ENCODE results near the gene GOLGA8Q. TPM values are rescaled to one million over a fixed set of nuclear protein-coding genes. Genes with fewer than 3 reads are reported as not detected.
A peak's percentile ranks its signal among the peaks of the same experiment; 100 is the strongest.
"Not testable (repeated sequence)": the region's sequence is repeated elsewhere in the genome, so short reads cannot be mapped to it uniquely, and the experiment has no call there.

GOLGA8Q gene
- total and polyA plus RNA-seq, 7 experiments from 2014 or later, result 1.9 to 4.1 TPM; not detected in 5

DNA sequence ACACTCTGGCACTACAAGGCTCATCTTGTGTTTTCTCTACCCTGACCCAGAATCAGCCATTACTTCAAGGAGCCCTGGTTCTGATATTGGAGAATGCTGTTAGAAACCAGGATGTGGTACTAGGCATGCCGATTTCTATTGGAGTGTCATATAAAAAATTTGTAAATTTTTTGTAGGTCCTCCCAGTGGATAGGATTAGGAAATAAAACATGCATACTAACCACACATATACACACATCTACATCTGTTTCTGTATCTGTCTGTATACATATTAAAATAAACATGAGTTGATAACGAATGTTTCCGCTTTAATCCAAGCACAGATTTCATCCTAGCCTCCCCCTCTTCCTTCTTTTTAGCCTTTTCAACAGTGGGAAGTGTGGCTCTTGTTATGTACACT is 22.8 kb upstream of the GOLGA8Q start:
- H3K9me3 Mint-ChIP-seq; H3K27ac Mint-ChIP-seq; intact Hi-C loops (cut with micrococcal nuclease); H3K27ac ChIP-seq (ENCODE audit: low read depth, low read length); H3K4me3 ChIP-seq (ENCODE audit: low read length); H3K4me3 Mint-ChIP-seq; H3K36me3 Mint-ChIP-seq; H3K27me3 Mint-ChIP-seq; H3K4me1 ChIP-seq (ENCODE audit: control insufficient read depth in 2 of 2, insufficient read depth in 2 of 2, low read length in 2 of 2); ATAC-seq; H3K27me3 ChIP-seq (ENCODE audit: control insufficient read depth in 2 of 2, insufficient read depth in 2 of 2, low read length in 2 of 2); H3K9me3 ChIP-seq (ENCODE audit: control insufficient read depth in 2 of 3, low read length in 3 of 3); H3K36me3 ChIP-seq (ENCODE audit: control insufficient read depth in 2 of 3, insufficient read depth in 3 of 3, low read length in 3 of 3); POLR2A ChIA-PET; CTCF ChIA-PET; DNase-seq; H3K4me1 Mint-ChIP-seq: not testable (repeated sequence)

GRCh38 chr15:30566949-30567348 is 15.1 kb downstream of the GOLGA8Q start:
- CTCF ChIA-PET; intact Hi-C loops (cut with micrococcal nuclease); H3K36me3 Mint-ChIP-seq; H3K36me3 ChIP-seq (ENCODE audit: control insufficient read depth in 2 of 3, insufficient read depth in 3 of 3, low read length in 3 of 3); H3K4me1 ChIP-seq (ENCODE audit: control insufficient read depth in 2 of 2, insufficient read depth in 2 of 2, low read length in 2 of 2); H3K9me3 Mint-ChIP-seq; H3K27ac Mint-ChIP-seq; H3K4me3 ChIP-seq (ENCODE audit: low read length); H3K4me3 Mint-ChIP-seq; H3K27ac ChIP-seq (ENCODE audit: low read depth, low read length); H3K27me3 Mint-ChIP-seq; H3K4me1 Mint-ChIP-seq; POLR2A ChIA-PET; H3K27me3 ChIP-seq (ENCODE audit: control insufficient read depth in 2 of 2, insufficient read depth in 2 of 2, low read length in 2 of 2); H3K9me3 ChIP-seq (ENCODE audit: control insufficient read depth in 2 of 3, low read length in 3 of 3): not testable (repeated sequence)
- DNase-seq, result peak in 4 of 9 donors; percentile 1 to 20 (median 10)
- ATAC-seq, result peak; percentile 73

DNA sequence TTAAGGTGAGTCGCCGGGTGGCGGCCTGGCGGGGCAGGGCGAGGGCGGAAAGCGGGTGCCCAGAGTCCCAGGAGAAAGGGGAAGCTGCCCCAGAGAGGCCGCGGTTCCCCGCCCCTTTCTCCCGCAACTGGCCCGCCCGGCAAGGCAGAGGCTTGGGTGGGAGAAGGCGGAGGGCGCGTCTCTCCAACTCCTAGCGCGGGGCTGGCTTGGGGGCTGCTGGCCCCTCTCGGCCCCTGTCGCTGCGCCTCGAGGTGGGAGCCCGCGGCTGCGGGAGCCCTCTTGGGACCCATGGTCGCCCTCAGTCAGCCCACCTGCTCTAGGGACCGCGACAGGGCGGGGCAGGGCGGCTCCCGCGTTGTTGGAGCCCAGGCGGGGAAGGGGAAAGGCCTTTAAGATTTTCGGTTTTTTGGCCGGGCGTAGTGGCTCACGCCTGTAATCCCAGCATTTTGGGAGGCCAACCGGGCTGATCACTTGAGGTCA is 21.2 kb downstream of the GOLGA8Q start:
- H3K4me3 Mint-ChIP-seq; H3K4me1 Mint-ChIP-seq; intact Hi-C loops (cut with micrococcal nuclease); H3K36me3 Mint-ChIP-seq; H3K9me3 Mint-ChIP-seq; H3K4me1 ChIP-seq (ENCODE audit: control insufficient read depth in 2 of 2, insufficient read depth in 2 of 2, low read length in 2 of 2); H3K27ac Mint-ChIP-seq; CTCF ChIA-PET; DNase-seq; H3K27ac ChIP-seq (ENCODE audit: low read depth, low read length); H3K9me3 ChIP-seq (ENCODE audit: control insufficient read depth in 2 of 3, low read length in 3 of 3); POLR2A ChIA-PET; H3K4me3 ChIP-seq (ENCODE audit: low read length); H3K27me3 ChIP-seq (ENCODE audit: control insufficient read depth in 2 of 2, insufficient read depth in 2 of 2, low read length in 2 of 2); H3K36me3 ChIP-seq (ENCODE audit: control insufficient read depth in 2 of 3, insufficient read depth in 3 of 3, low read length in 3 of 3); H3K27me3 Mint-ChIP-seq: not testable (repeated sequence)
- ATAC-seq, result peak; percentile 85

- POLR2A ChIA-PET; intact Hi-C loops (cut with micrococcal nuclease); H3K9me3 ChIP-seq (ENCODE audit: control insufficient read depth in 2 of 3, low read length in 3 of 3); H3K4me3 Mint-ChIP-seq; H3K4me1 ChIP-seq (ENCODE audit: control insufficient read depth in 2 of 2, insufficient read depth in 2 of 2, low read length in 2 of 2); DNase-seq; H3K9me3 Mint-ChIP-seq; H3K27me3 Mint-ChIP-seq; H3K27me3 ChIP-seq (ENCODE audit: control insufficient read depth in 2 of 2, insufficient read depth in 2 of 2, low read length in 2 of 2); H3K27ac Mint-ChIP-seq; CTCF ChIA-PET; H3K4me3 ChIP-seq (ENCODE audit: low read length); H3K36me3 ChIP-seq (ENCODE audit: control insufficient read depth in 2 of 3, insufficient read depth in 3 of 3, low read length in 3 of 3); H3K4me1 Mint-ChIP-seq; H3K27ac ChIP-seq (ENCODE audit: low read depth, low read length); H3K36me3 Mint-ChIP-seq: not testable (repeated sequence)
- peak; percentile 67 for ATAC-seq
Measured at GRCh38 chr15:30579394-30579970, 27.6 kb downstream of the GOLGA8Q start.

- H3K4me1 Mint-ChIP-seq; H3K4me1 ChIP-seq (ENCODE audit: control insufficient read depth in 2 of 2, insufficient read depth in 2 of 2, low read length in 2 of 2); H3K27ac ChIP-seq (ENCODE audit: low read depth, low read length); H3K36me3 Mint-ChIP-seq; H3K9me3 ChIP-seq (ENCODE audit: control insufficient read depth in 2 of 3, low read length in 3 of 3); intact Hi-C loops (cut with micrococcal nuclease); H3K36me3 ChIP-seq (ENCODE audit: control insufficient read depth in 2 of 3, insufficient read depth in 3 of 3, low read length in 3 of 3); CTCF ChIA-PET; DNase-seq; H3K27me3 ChIP-seq (ENCODE audit: control insufficient read depth in 2 of 2, insufficient read depth in 2 of 2, low read length in 2 of 2); ATAC-seq; H3K9me3 Mint-ChIP-seq; H3K4me3 ChIP-seq (ENCODE audit: low read length); H3K4me3 Mint-ChIP-seq; POLR2A ChIA-PET; H3K27me3 Mint-ChIP-seq; H3K27ac Mint-ChIP-seq: not testable (repeated sequence)
Measured at GRCh38 chr15:30580716-30581115, 28.9 kb downstream of the GOLGA8Q start.

DNA sequence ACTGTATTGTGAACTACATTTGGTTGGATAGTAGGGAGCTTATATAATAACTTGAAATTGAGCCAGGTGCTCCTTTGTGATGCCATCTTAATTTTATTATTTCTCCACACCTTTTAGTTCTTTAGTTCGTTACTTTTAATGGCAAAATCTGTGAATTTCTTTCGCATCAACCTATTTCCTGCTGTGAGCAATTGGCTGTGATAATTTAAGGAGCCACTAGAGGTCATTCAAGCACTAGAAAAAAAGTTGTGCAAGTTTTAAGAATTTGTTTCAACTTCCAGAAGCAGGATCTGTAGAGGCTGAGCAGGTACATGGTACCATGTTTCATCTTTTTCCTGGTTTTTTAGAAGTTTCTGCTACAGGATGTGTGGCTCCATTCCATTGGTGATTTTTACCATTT is 47.1 kb downstream of the GOLGA8Q start:
- CTCF ChIA-PET; intact Hi-C loops (cut with micrococcal nuclease); H3K36me3 Mint-ChIP-seq; H3K27me3 ChIP-seq (ENCODE audit: control insufficient read depth in 2 of 2, insufficient read depth in 2 of 2, low read length in 2 of 2); H3K4me1 ChIP-seq (ENCODE audit: control insufficient read depth in 2 of 2, insufficient read depth in 2 of 2, low read length in 2 of 2); H3K27ac Mint-ChIP-seq; H3K36me3 ChIP-seq (ENCODE audit: control insufficient read depth in 2 of 3, insufficient read depth in 3 of 3, low read length in 3 of 3); H3K4me3 Mint-ChIP-seq; H3K4me1 Mint-ChIP-seq; H3K9me3 ChIP-seq (ENCODE audit: control insufficient read depth in 2 of 3, low read length in 3 of 3); POLR2A ChIA-PET; ATAC-seq; H3K9me3 Mint-ChIP-seq; H3K4me3 ChIP-seq (ENCODE audit: low read length); H3K27me3 Mint-ChIP-seq; H3K27ac ChIP-seq (ENCODE audit: low read depth, low read length): not testable (repeated sequence)
- peak in 4 of 9 donors; percentile 1 to 18 (median 7) for DNase-seq

GRCh38 chr15:30603796-30604195 is 51.9 kb downstream of the GOLGA8Q start, which contains the start of gene GOLGA8H:
Gene GOLGA8H (plus strand): TSS chr15:30604028. CDS start chr15:30604126, 98 bp downstream.
- POLR2A ChIA-PET; ATAC-seq; H3K27me3 Mint-ChIP-seq; DNase-seq; H3K4me3 ChIP-seq (ENCODE audit: low read length); H3K4me3 Mint-ChIP-seq; H3K4me1 Mint-ChIP-seq; H3K27me3 ChIP-seq (ENCODE audit: control insufficient read depth in 2 of 2, insufficient read depth in 2 of 2, low read length in 2 of 2); CTCF ChIA-PET; H3K27ac Mint-ChIP-seq; H3K27ac ChIP-seq (ENCODE audit: low read depth, low read length); intact Hi-C loops (cut with micrococcal nuclease); H3K9me3 Mint-ChIP-seq; H3K36me3 ChIP-seq (ENCODE audit: control insufficient read depth in 2 of 3, insufficient read depth in 3 of 3, low read length in 3 of 3); H3K9me3 ChIP-seq (ENCODE audit: control insufficient read depth in 2 of 3, low read length in 3 of 3); H3K36me3 Mint-ChIP-seq; H3K4me1 ChIP-seq (ENCODE audit: control insufficient read depth in 2 of 2, insufficient read depth in 2 of 2, low read length in 2 of 2): not testable (repeated sequence)
